ENCODE results near the gene TNRC18.

Gene TNRC18

DNA sequence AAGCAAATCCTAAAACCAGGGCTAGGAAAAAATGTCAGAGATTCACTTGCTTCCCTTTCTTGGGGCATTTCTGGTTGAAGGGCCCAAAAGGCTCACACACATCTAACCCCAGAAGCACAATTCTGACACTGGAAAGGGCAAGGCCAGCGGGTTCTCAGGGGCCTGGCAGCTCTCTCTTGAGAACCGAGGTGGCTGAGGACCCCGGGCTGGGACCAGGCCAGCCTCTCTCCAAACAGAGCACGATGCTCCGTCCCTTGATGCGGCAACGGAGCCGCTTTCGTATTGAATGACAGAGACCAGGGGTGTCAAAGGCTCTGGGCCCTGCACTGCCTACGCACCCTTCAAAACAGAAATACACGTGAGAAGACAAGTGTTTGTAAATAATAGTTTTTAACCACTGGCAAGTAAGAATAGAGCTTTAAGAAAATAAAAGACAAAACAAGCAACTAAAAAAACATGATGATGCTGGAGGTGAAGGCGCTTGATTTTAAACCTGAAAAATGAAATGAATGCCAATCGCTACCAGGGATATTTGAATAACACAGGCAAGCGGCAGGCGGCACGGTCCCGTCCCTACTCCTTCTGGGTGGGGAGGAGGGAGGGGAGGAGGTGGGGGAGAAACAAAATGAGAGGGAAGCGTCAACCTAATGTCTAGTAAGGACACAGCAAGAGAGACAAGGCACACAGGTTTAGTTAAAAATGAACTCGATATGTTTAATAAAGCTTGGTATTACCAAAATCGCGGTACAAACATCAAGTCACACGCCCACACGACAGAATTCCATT is 72.8 kb downstream of the TNRC18 start:
- H3K9me3 ChIP-seq (replicated peaks; ENCODE audit: low read length): no peaks in the 10 kb centered on the region
- H3K4me3 ChIP-seq (ENCODE audit: low read length): no peak overlapping the region
- peaks cover 44% of the 10 kb centered on the region for H3K36me3 ChIP-seq (ENCODE audit: insufficient read depth, low read length)
- no peak overlapping the region for H3K4me2 ChIP-seq (ENCODE audit: low read length)
- no peaks in the 10 kb centered on the region for H3K27me3 ChIP-seq (ENCODE audit: control insufficient read depth, insufficient read depth, low read length)
- no peak overlapping the region for H3K9ac ChIP-seq (ENCODE audit: low read depth, low read length)
- H3K4me1 ChIP-seq (ENCODE audit: control insufficient read depth, insufficient read depth, low read length): peaks cover 19% of the 10 kb centered on the region

DNA sequence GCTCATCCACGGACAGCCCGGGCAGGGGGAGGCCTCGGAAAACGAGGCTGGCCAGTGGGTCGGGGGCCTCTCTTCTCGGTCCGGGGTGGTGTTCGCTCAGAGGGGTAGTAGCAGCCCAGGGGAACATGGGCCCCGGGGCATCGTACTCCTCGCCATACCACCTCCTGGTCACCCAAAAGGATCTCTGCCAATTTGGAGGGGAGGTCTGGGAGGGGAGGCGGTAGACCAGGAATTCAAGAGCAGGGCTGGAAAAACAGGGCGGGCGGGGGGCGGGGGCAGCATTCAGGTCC is 73.5 kb downstream of the TNRC18 start:
- H3K4me1 ChIP-seq (ENCODE audit: control insufficient read depth, insufficient read depth, low read length): peaks cover 14% of the 10 kb centered on the region
- H3K27me3 ChIP-seq (ENCODE audit: control insufficient read depth, insufficient read depth, low read length): no peaks in the 10 kb centered on the region
- H3K9ac ChIP-seq (ENCODE audit: low read depth, low read length): no peak overlapping the region
- no peak overlapping the region for H3K4me2 ChIP-seq (ENCODE audit: low read length)
- peaks cover 38% of the 10 kb centered on the region for H3K36me3 ChIP-seq (ENCODE audit: insufficient read depth, low read length)
- H3K9me3 ChIP-seq (replicated peaks; ENCODE audit: low read length): no peaks in the 10 kb centered on the region
- no peak overlapping the region for H3K4me3 ChIP-seq (ENCODE audit: low read length)

DNA sequence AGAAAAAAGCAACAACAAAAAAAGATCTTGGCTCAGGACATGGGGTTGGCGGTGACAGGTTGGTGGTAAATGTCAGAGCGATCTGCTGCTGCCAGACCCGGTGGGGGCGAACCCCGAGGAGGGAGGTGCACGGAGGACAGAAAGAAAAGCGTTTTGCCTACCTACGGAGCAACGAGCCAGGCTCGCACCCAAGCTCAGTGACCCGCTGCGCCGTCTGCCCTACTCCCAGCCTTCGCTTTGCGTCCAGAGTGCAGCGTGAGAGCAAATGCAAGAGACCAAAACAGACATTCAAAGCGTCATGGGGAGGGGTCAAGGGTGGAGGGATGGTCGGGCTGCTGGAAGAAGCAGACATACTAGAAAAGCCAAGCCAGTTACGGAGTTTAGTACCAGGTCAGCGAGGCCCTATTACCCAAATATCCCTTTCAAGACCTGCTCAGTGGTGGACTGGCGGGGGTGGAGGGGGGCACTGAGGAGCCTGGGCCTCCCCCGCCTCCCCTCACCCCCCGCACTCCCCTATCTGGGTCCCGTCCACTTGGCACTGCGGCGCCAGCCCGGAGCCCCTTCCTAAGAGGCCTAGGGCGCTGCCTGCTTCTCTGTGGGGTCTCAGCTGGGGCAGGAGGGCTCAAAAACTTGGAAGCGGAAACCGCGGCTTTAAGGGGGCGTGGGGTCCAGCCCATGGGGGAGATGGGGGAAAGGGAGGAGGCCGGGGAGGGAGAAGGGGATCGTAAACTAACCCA is 74.0 kb downstream of the TNRC18 start:
- Histone ChIP-seq H3K4me1 (ENCODE audit: control insufficient read depth, insufficient read depth, low read length) (peaks cover 9% of the 10 kb centered on the region), H3K9ac (ENCODE audit: low read depth, low read length) (no peak overlapping the region), H3K4me2 (ENCODE audit: low read length) (no peak overlapping the region), H3K36me3 (ENCODE audit: insufficient read depth, low read length) (peaks cover 42% of the 10 kb centered on the region), H3K27me3 (ENCODE audit: control insufficient read depth, insufficient read depth, low read length) (no peaks in the 10 kb centered on the region), H3K4me3 (ENCODE audit: low read length) (no peak overlapping the region), H3K9me3 (replicated peaks; ENCODE audit: low read length) (peaks cover 5% of the 10 kb centered on the region)

- Histone ChIP-seq H3K36me3 (ENCODE audit: insufficient read depth, low read length) (peaks cover 48% of the 10 kb centered on the region), H3K9ac (ENCODE audit: low read depth, low read length) (no peak overlapping the region), H3K9me3 (replicated peaks; ENCODE audit: low read length) (peaks cover 5% of the 10 kb centered on the region), H3K27me3 (ENCODE audit: control insufficient read depth, insufficient read depth, low read length) (no peaks in the 10 kb centered on the region), H3K4me2 (ENCODE audit: low read length) (no peak overlapping the region), H3K4me1 (ENCODE audit: control insufficient read depth, insufficient read depth, low read length) (peaks cover 4% of the 10 kb centered on the region), H3K4me3 (ENCODE audit: low read length) (no peak overlapping the region)
These were observed 74.6 kb downstream of the TNRC18 start for GRCh38 chr7:5349005-5349380.

- no peak overlapping the region for H3K4me2 ChIP-seq (ENCODE audit: low read length)
- no peak overlapping the region for H3K4me3 ChIP-seq (ENCODE audit: low read length)
- H3K4me1 ChIP-seq (ENCODE audit: control insufficient read depth, insufficient read depth, low read length): peaks cover 4% of the 10 kb centered on the region
- no peak overlapping the region for H3K9ac ChIP-seq (ENCODE audit: low read depth, low read length)
- H3K27me3 ChIP-seq (ENCODE audit: control insufficient read depth, insufficient read depth, low read length): no peaks in the 10 kb centered on the region
- peaks cover 50% of the 10 kb centered on the region for H3K36me3 ChIP-seq (ENCODE audit: insufficient read depth, low read length)
- peaks cover 5% of the 10 kb centered on the region for H3K9me3 ChIP-seq (replicated peaks; ENCODE audit: low read length)
These were observed 75.3 kb downstream of the TNRC18 start for GRCh38 chr7:5348134-5349004.

DNA sequence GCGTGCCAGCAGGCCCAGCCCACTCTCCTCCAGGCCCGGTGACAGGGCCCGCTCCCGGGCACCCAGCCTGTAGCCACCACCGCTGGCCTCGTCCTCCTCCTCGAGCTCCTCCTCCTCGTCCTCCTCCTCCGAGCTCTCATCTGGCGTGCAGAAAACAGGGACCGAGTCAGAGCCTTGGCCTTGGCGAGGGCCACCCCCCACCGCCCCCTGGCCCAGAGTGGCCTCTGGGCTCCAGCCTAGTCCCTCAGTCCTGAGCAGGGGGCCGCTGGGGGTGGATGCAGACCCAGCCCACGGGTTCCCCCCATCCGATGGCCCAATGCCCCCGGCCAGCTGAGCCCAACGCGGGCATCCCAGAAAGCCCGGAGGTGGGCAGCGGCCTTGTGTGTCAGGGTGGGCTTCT is 78.0 kb downstream of the TNRC18 start:
- no peaks in the 10 kb centered on the region for H3K4me1 ChIP-seq (ENCODE audit: control insufficient read depth, insufficient read depth, low read length)
- H3K9me3 ChIP-seq (replicated peaks; ENCODE audit: low read length): peaks cover 5% of the 10 kb centered on the region
- no peak overlapping the region for H3K9ac ChIP-seq (ENCODE audit: low read depth, low read length)
- no peak overlapping the region for H3K4me2 ChIP-seq (ENCODE audit: low read length)
- peaks cover 47% of the 10 kb centered on the region for H3K36me3 ChIP-seq (ENCODE audit: insufficient read depth, low read length)
- no peak overlapping the region for H3K4me3 ChIP-seq (ENCODE audit: low read length)
- no peaks in the 10 kb centered on the region for H3K27me3 ChIP-seq (ENCODE audit: control insufficient read depth, insufficient read depth, low read length)

DNA sequence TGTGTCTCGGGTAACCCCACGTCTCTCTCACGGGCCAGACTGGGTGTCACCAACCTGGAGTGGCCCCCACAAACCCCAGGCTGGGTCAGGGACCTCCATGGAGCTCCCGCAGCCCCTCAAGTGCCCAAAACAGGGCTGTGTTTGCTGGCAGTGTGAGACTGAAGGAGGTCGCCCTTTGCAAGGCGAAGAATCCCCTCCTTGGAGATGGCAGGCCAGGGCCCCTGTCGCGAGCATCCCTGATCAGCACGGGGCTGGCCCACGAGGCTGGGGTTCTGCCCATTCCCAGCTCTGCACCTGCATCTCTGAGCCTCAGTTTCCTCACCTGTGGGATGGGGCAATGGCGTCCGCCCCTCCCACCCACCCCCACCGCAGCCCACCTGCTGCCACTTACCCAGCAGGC is 78.5 kb downstream of the TNRC18 start:
- Histone ChIP-seq H3K4me1 (ENCODE audit: control insufficient read depth, insufficient read depth, low read length) (no peaks in the 10 kb centered on the region), H3K36me3 (ENCODE audit: insufficient read depth, low read length) (peaks cover 45% of the 10 kb centered on the region), H3K9ac (ENCODE audit: low read depth, low read length) (no peak overlapping the region), H3K27me3 (ENCODE audit: control insufficient read depth, insufficient read depth, low read length) (no peaks in the 10 kb centered on the region), H3K4me3 (ENCODE audit: low read length) (no peak overlapping the region), H3K9me3 (replicated peaks; ENCODE audit: low read length) (peaks cover 5% of the 10 kb centered on the region), H3K4me2 (ENCODE audit: low read length) (no peak overlapping the region)

DNA sequence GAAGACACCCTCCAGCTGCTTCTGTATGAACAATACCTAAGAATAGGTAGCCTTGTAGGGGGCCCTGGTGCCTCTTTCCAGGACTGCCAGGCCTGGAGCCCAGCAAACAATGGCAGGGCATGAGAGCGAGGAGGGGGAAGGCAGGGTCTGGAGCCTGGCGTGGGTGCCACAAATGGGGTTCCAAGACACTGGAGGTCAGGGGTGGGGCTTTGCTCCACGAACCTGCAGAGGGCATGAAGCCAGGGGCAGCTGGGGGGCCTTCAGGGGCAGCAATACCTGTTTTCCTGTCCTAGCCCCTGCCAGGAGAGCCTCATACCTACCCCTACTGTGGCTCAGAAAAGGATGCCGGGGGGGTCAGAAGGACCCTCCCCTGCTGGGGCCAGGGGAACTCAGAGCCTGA is 79.3 kb downstream of the TNRC18 start:
- H3K9ac ChIP-seq (ENCODE audit: low read depth, low read length): no peak overlapping the region
- H3K27me3 ChIP-seq (ENCODE audit: control insufficient read depth, insufficient read depth, low read length): no peaks in the 10 kb centered on the region
- no peak overlapping the region for H3K4me2 ChIP-seq (ENCODE audit: low read length)
- no peaks in the 10 kb centered on the region for H3K4me1 ChIP-seq (ENCODE audit: control insufficient read depth, insufficient read depth, low read length)
- peaks cover 43% of the 10 kb centered on the region for H3K36me3 ChIP-seq (ENCODE audit: insufficient read depth, low read length)
- peaks cover 5% of the 10 kb centered on the region for H3K9me3 ChIP-seq (replicated peaks; ENCODE audit: low read length)
- no peak overlapping the region for H3K4me3 ChIP-seq (ENCODE audit: low read length)

DNA sequence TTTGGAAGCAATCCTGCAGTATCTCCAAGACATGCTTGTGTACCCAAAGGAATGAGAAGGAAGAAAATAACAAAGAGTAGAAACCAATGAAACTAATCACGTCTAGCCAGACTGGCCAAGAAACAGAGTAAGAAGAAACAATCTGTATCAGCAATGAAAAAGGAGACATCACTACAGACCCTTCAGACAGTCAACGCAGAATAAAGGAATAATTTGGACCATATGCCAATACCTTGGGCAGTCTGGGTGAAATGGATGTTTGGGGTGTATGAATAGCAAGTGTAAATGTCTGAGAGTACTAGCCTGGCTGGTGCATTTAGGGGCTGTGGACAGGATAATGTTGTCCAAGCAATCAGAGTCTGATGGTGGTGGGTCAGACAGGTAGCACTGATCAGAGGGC is 79.8 kb downstream of the TNRC18 start:
- Histone ChIP-seq H3K4me2 (ENCODE audit: low read length) (no peak overlapping the region), H3K27me3 (ENCODE audit: control insufficient read depth, insufficient read depth, low read length) (no peaks in the 10 kb centered on the region), H3K4me3 (ENCODE audit: low read length) (no peak overlapping the region), H3K9me3 (replicated peaks; ENCODE audit: low read length) (peaks cover 5% of the 10 kb centered on the region), H3K9ac (ENCODE audit: low read depth, low read length) (no peak overlapping the region), H3K4me1 (ENCODE audit: control insufficient read depth, insufficient read depth, low read length) (no peaks in the 10 kb centered on the region), H3K36me3 (ENCODE audit: insufficient read depth, low read length) (peaks cover 42% of the 10 kb centered on the region)

DNA sequence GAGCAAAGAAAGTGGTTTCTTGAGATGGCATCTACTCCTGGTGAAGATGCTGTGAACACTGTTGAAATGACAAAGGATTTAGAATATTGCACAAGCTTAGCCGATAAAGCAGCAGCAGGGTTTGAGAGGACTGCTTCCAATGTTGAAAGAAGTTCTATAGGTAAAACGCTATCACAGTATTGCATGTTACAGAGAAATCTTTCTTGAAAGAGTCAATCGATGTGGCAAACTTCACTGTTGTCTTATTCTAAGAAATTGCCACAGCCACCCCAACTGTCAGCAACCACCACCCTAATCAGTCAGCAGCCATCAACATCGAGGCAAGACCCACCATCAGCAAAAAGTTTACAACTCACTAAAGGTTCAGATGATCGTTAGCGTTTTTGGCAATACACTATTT is 81.0 kb downstream of the TNRC18 start:
- Histone ChIP-seq H3K9ac (ENCODE audit: low read depth, low read length) (no peak overlapping the region), H3K4me2 (ENCODE audit: low read length) (no peak overlapping the region), H3K36me3 (ENCODE audit: insufficient read depth, low read length) (peaks cover 49% of the 10 kb centered on the region), H3K27me3 (ENCODE audit: control insufficient read depth, insufficient read depth, low read length) (no peaks in the 10 kb centered on the region), H3K4me1 (ENCODE audit: control insufficient read depth, insufficient read depth, low read length) (no peaks in the 10 kb centered on the region), H3K9me3 (replicated peaks; ENCODE audit: low read length) (peaks cover 5% of the 10 kb centered on the region), H3K4me3 (ENCODE audit: low read length) (no peak overlapping the region)

- Histone ChIP-seq H3K4me3 (ENCODE audit: low read length) (no peak overlapping the region), H3K4me1 (ENCODE audit: control insufficient read depth, insufficient read depth, low read length) (no peaks in the 10 kb centered on the region), H3K9me3 (replicated peaks; ENCODE audit: low read length) (peaks cover 3% of the 10 kb centered on the region), H3K4me2 (ENCODE audit: low read length) (no peak overlapping the region), H3K9ac (ENCODE audit: low read depth, low read length) (no peak overlapping the region), H3K36me3 (ENCODE audit: insufficient read depth, low read length) (peaks cover 43% of the 10 kb centered on the region), H3K27me3 (ENCODE audit: control insufficient read depth, insufficient read depth, low read length) (no peaks in the 10 kb centered on the region)
These were observed 83.7 kb downstream of the TNRC18 start for GRCh38 chr7:5339955-5340354.

Data from skeletal muscle satellite cell (primary cell).